ENCODE data around the gene STUM.

DNA sequence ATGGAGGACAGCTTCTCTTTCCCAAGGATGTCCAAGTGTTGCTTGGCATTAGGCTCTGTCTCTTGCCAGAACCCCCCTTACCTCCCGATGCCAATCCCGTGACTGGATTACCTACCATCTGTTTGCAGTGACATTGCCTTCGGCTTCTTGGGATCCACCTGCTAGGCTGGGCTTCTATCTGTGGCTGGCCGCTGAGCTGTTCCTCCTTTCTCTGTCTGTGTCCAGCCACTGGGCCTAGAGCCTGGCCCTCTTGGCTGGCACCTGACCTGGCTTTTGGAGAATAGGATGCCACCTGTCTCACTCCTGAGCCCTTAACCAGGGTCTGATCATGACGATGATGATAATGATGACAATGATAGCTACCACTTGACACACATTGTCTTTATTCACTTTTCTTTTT lies 41.6 kb upstream of the STUM start:
- TF ChIP-seq, protein P1, sequence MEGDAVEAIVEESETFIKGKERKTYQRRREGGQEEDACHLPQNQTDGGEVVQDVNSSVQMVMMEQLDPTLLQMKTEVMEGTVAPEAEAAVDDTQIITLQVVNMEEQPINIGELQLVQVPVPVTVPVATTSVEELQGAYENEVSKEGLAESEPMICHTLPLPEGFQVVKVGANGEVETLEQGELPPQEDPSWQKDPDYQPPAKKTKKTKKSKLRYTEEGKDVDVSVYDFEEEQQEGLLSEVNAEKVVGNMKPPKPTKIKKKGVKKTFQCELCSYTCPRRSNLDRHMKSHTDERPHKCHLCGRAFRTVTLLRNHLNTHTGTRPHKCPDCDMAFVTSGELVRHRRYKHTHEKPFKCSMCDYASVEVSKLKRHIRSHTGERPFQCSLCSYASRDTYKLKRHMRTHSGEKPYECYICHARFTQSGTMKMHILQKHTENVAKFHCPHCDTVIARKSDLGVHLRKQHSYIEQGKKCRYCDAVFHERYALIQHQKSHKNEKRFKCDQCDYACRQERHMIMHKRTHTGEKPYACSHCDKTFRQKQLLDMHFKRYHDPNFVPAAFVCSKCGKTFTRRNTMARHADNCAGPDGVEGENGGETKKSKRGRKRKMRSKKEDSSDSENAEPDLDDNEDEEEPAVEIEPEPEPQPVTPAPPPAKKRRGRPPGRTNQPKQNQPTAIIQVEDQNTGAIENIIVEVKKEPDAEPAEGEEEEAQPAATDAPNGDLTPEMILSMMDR (IDR thresholded peaks at IDR 0.05): no peak
- TF ChIP-seq USF1 (IDR thresholded peaks at IDR 0.05; ENCODE audit: borderline replicate concordance, low read depth): no peak
- no peak for TF ChIP-seq POLR2AphosphoS5 (IDR thresholded peaks at IDR 0.05; ENCODE audit: low read depth, low read length)
- TF ChIP-seq USF2 (IDR thresholded peaks at IDR 0.05; ENCODE audit: borderline replicate concordance, low read depth, low read length): no peak
- no peak for TF ChIP-seq TAF1 (IDR thresholded peaks at IDR 0.05; ENCODE audit: borderline replicate concordance, low read depth, low read length)
- TF ChIP-seq MXI1 (IDR thresholded peaks at IDR 0.05; ENCODE audit: low read depth, low read length): no peak
- TF ChIP-seq RFX5 (IDR thresholded peaks at IDR 0.05; ENCODE audit: low read length): no peak
- TF ChIP-seq YY1 (IDR thresholded peaks at IDR 0.05; ENCODE audit: low read depth): no peak
- TF ChIP-seq RCOR1 (IDR thresholded peaks at IDR 0.05; ENCODE audit: low read length): no peak
